ENCODE results near the gene EXOC2.

The EXOC2 gene

DNA sequence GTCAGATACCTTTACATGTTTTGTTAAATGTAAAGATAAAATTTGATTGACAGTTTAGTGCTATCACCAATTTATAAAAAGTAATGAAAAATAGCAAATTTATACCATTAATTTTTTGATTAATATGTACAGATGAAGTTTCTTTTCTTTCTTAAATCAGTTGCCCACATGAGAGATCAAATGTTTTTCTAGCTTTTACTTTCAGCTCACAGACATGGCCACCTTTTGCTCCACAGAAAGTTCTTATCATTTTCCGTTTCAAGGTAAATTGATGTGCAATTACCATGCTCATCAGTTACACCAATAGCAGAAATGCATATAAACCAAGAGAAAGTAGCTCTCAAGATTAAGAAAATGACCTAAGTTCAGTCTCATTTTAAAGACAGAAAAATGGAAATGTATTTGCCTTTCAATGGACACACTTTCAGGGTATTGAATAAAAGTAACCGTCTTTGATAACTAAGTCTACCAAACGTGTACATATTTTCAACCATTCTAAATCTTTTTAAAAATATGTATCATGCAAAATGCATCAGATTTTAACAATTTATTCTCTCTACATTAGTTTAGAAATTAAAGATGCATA is 16.6 kb upstream of the EXOC2 start:
- DNase-seq (ENCODE audit: low read depth) = no peak
- TF ChIP-seq, protein P1, sequence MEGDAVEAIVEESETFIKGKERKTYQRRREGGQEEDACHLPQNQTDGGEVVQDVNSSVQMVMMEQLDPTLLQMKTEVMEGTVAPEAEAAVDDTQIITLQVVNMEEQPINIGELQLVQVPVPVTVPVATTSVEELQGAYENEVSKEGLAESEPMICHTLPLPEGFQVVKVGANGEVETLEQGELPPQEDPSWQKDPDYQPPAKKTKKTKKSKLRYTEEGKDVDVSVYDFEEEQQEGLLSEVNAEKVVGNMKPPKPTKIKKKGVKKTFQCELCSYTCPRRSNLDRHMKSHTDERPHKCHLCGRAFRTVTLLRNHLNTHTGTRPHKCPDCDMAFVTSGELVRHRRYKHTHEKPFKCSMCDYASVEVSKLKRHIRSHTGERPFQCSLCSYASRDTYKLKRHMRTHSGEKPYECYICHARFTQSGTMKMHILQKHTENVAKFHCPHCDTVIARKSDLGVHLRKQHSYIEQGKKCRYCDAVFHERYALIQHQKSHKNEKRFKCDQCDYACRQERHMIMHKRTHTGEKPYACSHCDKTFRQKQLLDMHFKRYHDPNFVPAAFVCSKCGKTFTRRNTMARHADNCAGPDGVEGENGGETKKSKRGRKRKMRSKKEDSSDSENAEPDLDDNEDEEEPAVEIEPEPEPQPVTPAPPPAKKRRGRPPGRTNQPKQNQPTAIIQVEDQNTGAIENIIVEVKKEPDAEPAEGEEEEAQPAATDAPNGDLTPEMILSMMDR (IDR thresholded peaks at IDR 0.05; ENCODE audit: insufficient read depth, low read depth, low read length, missing control alignments) = no peak
- no peak overlapping the region for H3K4me3 ChIP-seq (ENCODE audit: low read depth, low read length)

DNA sequence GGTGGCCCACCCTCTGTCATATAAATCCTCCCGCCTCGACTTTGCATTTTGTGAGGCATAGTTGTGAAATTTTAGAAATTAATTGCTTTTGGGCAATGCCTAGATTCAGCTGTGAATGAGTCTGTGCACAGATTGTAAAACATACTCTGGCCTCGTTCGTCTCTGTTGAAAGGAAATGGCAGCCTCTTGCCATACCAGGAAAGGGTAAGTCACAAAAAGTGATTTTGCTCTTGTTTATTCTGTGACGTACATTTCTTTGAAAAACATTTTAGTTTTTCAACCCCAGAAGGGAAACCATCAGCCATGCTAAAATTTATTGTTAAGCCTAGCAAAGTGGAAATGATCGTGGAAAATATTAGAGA is 15.3 kb upstream of the EXOC2 start:
- no peak for DNase-seq (ENCODE audit: low read depth)
- H3K4me3 ChIP-seq (ENCODE audit: low read depth, low read length) = no peak overlapping the region
- TF ChIP-seq, protein P1 (IDR thresholded peaks at IDR 0.05; ENCODE audit: insufficient read depth, low read depth, low read length, missing control alignments) = no peak

DNA sequence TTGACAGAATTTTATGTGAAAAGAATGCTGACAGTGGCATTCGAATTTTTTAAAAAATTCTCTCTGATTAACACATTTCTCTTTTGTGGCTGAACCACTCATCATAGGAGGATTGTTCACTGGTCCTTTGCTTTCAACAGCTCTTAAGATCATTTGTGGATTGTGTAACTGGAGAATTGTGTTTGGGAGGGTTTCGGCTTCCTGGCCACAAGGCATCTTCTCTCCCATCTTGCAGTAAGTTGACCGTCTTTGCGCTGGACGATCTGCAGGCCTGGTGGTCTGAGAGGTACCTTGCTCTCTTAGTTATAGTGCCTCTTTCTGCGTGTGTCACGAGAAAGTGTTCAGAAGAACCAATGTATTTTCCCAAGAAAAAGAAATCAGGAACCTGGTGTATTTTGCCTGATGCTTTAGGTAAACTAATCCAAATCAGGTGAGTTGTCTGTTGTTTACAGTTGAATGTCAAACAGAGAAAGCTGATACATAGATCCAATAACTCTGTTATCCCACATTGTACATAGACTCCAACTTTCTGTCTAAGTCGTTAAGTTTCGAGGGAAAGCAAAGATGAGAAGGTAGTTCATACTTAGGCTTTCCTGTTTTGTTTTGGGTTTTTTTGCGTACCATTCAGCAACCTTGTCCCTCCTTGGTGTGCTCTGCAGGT is 14.8 kb upstream of the EXOC2 start:
- DNase-seq (ENCODE audit: low read depth) = no peak
- TF ChIP-seq, protein P1 (IDR thresholded peaks at IDR 0.05; ENCODE audit: insufficient read depth, low read depth, low read length, missing control alignments) = no peak
- H3K4me3 ChIP-seq (ENCODE audit: low read depth, low read length) = no peak overlapping the region

DNA sequence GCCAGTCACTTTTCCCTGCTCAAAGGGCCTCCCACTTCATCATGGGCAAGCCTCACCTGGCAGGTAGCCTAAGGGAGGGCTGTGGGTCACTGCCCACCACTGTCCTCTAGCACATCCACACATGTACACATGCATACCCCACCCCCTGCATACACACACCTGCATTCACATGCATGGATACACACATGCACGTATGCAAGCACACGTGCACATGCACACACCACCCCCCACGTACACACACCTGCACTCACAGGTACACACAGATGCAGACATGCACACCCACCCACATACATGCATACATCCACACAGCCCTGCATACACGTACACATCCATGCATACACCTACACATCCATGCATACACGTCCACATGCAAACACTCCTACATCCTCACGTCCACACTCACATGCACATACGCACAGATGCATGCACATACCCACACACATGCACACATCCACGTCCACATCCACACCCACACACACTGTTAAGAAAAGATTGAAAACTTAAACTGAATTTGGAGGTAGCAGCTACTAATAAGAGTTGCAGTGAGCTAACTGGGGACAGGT is 14.0 kb upstream of the EXOC2 start:
- H3K4me3 ChIP-seq (ENCODE audit: low read depth, low read length) = no peak overlapping the region
- TF ChIP-seq, protein P1 (IDR thresholded peaks at IDR 0.05; ENCODE audit: insufficient read depth, low read depth, low read length, missing control alignments) = no peak
- no peak for DNase-seq (ENCODE audit: low read depth)

DNA sequence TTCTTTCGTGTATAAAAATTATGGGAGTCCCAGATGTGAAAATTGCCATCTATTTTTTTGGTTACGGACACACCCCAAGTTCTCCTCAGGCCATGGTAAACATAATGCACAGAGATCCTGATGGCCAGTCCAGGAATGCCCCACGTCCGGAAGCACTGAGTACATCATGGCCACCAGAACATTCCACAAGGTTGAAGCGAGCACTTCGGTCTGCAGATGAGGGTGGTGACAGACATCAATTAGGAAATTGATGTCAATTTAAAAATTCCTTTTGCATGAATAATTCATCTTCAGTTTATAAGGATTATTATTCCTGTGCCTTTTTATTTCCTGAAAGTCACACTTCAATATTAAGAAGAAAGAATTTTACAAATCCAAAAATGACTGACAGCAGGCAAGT is 13.2 kb upstream of the EXOC2 start:
- DNase-seq (ENCODE audit: low read depth) = no peak
- TF ChIP-seq, protein P1 (IDR thresholded peaks at IDR 0.05; ENCODE audit: insufficient read depth, low read depth, low read length, missing control alignments) = no peak
- H3K4me3 ChIP-seq (ENCODE audit: low read depth, low read length) = no peak overlapping the region

DNA sequence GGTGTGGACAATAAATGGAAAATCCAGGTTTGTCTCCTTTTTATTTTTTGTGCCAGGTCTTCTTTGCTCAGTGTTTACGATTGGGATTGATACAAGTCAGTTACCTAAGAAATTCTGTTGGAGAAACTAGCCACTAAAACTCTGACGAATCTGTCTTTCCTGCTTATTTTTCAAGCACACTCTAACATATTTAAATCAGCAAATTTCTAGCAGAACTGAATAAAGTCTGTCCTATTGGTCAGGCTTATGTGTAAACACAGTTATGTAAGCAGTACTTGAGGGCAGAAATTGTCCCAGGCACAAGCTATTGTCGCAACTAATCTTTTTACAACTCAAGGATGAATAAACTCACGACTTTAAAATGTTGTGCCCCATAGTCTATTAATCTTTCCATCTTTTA is 12.1 kb upstream of the EXOC2 start:
- DNase-seq (ENCODE audit: low read depth) = no peak
- H3K4me3 ChIP-seq (ENCODE audit: low read depth, low read length) = no peak overlapping the region
- TF ChIP-seq, protein P1 (IDR thresholded peaks at IDR 0.05; ENCODE audit: insufficient read depth, low read depth, low read length, missing control alignments) = no peak

Data from GM12865 (cell line).